GM18907 (cell line): ENCODE results near the gene TNS4.

Source experiments
- ATAC-seq: cut with Tn5 transposase; IDR thresholded peaks from one replicate; pipeline ENCODE4 v1.9.1; 2021; ENCODE audit warnings: mild to moderate bottlenecking, moderate library complexity; ENCODE audit not compliant: unreplicated experiment

TNS4 gene

GRCh38 chr17:40443196-40443987 lies 58.0 kb downstream of the TNS4 start, which contains the start of gene IGFBP4:
Gene IGFBP4, plus strand, starts transcription at chr17:40443450. Its CDS starts 286 bp downstream, at chr17:40443736.
- ATAC-seq, result no peak

DNA sequence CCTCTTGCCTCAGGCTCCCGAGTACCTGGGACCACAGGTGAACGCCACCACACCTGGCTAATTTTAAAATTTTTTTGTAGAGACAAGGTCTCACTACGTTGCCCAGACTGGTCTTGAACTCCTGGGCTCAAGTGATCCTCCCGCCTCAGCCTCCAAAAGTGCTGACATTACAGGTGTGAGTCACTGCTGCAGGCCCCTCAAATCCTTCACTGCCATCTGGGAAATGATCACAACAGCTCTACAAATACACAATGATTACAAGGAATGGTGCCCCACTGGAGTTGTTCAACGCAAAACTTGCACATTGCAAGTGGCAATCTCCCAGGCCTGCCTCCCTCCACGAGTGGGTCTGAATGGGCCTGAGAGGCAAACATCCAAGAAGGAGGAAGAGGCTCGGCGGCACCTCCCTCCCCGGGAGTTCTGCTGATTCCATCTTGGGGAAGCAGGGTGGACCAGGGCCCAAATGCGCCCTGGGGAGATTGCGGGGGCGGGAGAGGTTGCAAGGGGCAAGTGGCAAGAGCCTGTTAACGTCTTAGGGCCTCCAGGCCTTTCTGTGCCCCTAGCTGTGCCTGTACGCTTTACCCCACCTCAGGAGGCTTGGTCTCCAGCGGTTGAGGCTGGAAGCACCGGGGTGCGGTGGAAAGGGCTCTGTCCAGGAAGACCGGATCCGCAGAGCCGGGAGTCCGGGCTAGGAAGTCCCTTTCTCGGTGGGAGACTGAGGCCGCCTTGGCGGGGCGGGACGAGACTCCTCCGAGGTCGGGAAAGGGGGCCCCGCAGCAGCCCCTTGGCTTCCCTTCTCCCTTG lies 58.8 kb downstream of the TNS4 start:
- no peak for ATAC-seq

DNA sequence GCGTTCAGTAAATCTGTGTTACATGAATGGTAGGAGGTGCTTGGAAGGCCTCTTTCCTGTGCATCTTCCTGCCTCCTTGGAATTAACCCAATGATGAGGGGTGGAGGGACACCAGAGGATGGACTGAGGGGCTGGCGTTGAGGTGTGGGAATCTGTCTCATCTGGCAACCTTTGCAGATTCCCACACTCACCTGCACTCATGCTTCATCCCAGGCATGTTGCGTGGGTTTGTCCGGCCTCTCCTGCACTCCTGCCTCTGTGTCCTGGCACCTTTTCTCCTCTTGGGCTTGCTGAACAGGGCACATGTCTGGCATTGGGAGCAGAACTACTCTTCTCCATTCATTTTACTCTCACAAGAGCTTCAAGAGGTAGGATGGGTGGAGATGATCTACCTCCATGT lies 61.3 kb downstream of the TNS4 start:
- ATAC-seq, result no peak

DNA sequence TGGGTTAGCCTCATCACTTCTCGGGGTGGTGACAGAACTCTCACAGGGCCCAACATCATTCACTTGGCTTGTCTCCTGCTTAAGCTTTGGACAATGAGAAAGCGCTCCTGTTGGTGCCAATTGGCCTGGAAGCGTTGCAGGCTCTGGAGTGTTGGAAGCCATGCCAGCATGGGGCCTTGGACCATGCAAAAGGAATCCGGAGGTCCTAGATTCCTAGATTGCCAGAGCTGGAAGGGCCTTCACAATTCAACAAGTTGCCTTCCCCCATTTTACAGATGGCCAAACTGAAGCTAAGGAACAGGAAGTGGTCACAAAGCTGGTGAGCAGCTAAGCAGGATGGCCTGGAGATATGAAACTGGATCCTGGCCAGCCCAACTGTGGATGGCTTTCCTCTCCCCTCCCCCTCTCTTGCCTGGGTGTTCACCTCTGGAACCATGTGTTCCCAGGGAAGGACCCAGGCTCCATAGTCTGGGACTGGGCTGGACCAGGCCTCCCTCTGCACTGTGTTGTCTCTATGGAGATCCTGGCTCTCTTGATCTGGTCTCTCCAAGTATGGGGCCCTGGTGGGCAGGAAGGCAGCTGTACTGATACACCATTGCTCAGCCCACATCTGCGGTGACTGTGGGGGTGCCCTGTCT lies 64.2 kb downstream of the TNS4 start:
- no peak for ATAC-seq

DNA sequence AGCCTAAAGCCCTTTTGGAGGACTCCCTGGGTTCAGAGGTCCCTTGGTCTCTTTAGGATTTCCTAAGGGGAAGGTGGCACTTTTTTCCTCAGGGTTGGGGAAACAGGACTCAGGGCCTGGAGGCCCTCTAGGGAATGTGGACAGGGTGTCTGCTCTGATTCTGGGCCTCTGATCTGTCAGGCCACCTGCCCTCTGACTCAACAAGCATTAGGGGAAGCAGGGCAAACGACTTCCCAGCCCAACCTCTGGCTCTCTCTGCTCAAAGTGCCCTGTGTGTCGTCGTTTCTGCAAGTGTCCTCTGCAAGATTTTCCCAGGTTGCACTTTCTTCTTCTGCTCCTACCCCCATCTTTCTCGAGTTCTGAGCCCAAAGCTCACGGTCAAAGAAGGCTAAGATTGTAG lies 64.8 kb downstream of the TNS4 start:
- no peak for ATAC-seq

DNA sequence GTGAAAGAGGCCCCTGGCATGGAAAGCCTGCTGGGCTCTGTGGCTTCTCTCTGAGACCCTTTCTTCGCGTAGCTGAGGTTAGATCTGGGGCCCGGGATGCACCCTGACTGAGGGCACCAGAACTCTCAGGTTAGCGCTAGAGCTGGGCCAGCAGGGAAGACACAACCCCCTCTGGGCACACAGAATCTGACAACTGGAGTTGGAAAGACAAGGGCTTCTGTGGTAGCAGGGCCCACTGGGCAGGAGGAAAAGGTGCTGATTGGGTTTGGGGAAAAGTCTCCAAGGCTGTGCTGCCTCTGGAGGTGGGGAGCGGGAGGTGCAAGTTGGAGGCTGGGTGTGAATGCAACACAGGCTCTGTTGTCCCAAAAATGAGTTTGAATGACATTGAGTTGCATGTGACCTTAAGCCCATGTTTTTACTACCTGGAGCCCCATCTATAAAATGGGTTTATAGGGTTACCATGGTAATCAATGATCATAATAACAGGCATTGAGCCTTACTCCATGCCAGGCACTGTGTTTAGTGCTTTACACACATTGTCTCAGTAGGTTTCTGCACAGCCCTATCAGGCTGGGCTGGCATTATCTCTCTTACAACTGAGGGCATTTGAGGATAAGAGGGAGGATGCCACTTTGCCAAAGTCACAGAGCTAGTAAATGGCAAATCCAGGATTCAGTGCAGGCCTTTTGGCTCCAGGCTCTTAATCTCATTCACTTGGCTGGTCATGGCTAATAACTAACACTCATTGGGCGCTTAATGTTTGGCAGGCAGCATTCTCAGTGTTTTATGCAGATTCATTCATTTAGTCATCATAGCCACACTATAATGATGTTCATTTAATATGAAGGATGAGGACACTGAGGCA lies 67.6 kb downstream of the TNS4 start:
- no peak for ATAC-seq

DNA sequence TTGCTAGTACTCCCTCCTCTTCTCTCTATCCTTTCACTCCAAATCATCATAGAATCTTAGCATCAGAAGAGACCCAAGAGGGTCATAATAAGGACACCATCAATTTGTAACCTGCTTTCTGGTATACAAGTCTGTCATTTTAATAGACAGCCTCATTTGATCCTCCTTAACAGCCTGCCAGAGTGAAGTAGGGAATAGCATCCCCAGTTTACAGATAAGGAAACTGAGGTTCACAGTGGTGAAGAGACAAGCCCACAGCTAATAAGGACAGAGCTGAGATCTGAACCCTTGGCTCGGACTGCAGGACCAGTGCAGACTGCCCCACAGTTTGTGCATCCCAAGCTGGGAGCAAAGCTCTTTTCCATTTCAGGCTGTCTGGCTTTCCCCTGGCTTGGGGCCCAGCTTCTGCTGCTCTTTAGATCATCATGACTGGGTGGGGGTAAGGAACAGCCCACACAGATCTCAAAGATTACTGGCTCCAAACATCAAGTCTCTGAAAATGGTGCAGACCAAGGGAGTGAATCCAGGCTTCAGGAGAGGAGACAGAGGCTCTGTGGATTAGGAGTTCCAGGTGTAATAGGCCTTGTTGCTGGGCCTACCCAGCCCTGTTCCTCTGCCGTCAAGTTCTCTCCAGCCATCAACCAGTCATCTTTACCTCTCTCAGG lies 68.4 kb downstream of the TNS4 start:
- ATAC-seq, result no peak

GRCh38 chr17:40431231-40431602 lies 70.2 kb downstream of the TNS4 start:
- ATAC-seq, result no peak

- no peak for ATAC-seq
These were observed 70.9 kb downstream of the TNS4 start for GRCh38 chr17:40430272-40431230.

DNA sequence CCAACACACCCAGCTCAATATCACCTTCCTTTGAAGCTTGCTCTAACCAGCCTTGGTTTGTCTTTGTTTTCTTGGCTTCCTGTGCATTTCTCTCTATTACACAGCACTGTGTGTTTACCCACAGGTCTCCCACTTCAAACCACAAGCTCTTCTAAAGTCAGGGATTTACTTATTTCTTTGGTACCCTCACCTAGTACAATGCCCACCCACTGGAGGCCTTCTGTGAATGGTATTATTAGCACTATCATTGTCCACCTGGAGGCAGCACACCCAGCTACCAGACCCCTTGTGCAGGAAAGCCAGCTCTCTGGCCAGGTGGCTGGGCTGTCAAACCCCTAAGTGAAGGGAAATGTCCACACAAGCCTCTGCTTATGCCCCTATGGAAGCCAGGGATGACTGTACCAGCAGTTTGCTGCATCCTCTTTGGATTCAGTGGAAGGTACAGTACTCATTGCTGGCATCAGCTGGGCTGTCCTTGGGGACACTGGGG lies 74.4 kb downstream of the TNS4 start:
- no peak for ATAC-seq
